ENCODE results near the gene RBM24.

RBM24 gene

GRCh38 chr6:17281100-17281496 is at the start of gene RBM24:
RBM24 (plus strand) TSS chr6:17281361; CDS start chr6:17281582, 221 bp downstream.
- H3K4me3 ChIP-seq (ENCODE audit: control insufficient read depth, low read depth, low read length) = peak within 1 kb of the TSS; percentile 92
- DNase-seq (ENCODE audit: low read depth) = no peak
- TF ChIP-seq CTCF (IDR thresholded peaks at IDR 0.05; ENCODE audit: control insufficient read depth, insufficient read depth, low read depth, low read length, missing control alignments) = peak; percentile 56

- no peak overlapping the region for H3K4me3 ChIP-seq (ENCODE audit: control insufficient read depth, low read depth, low read length)
- no peak for DNase-seq (ENCODE audit: low read depth)
- no peak for TF ChIP-seq CTCF (IDR thresholded peaks at IDR 0.05; ENCODE audit: control insufficient read depth, insufficient read depth, low read depth, low read length, missing control alignments)
Measured at GRCh38 chr6:17233531-17233930, 47.6 kb upstream of the RBM24 start.

- DNase-seq (ENCODE audit: low read depth) = no peak
Measured at GRCh38 chr6:17237246-17237645, 43.9 kb upstream of the RBM24 start.

GRCh38 chr6:17239260-17239659 is 41.9 kb upstream of the RBM24 start:
- TF ChIP-seq CTCF (IDR thresholded peaks at IDR 0.05; ENCODE audit: control insufficient read depth, insufficient read depth, low read depth, low read length, missing control alignments) = no peak
- no peak overlapping the region for H3K4me3 ChIP-seq (ENCODE audit: control insufficient read depth, low read depth, low read length)
- DNase-seq (ENCODE audit: low read depth) = no peak

More at GRCh38 chr6:17237246-17237645, 43.9 kb upstream of the RBM24 start:
- no peak overlapping the region for H3K4me3 ChIP-seq (ENCODE audit: control insufficient read depth, low read depth, low read length)
- TF ChIP-seq CTCF (IDR thresholded peaks at IDR 0.05; ENCODE audit: control insufficient read depth, insufficient read depth, low read depth, low read length, missing control alignments) = no peak

- DNase-seq (ENCODE audit: low read depth) = no peak
- no peak for TF ChIP-seq CTCF (IDR thresholded peaks at IDR 0.05; ENCODE audit: control insufficient read depth, insufficient read depth, low read depth, low read length, missing control alignments)
- no peak overlapping the region for H3K4me3 ChIP-seq (ENCODE audit: control insufficient read depth, low read depth, low read length)
Measured at GRCh38 chr6:17240803-17241500, 40.2 kb upstream of the RBM24 start.

GRCh38 chr6:17242087-17242486 is 39.1 kb upstream of the RBM24 start:
- no peak for DNase-seq (ENCODE audit: low read depth)
- no peak overlapping the region for H3K4me3 ChIP-seq (ENCODE audit: control insufficient read depth, low read depth, low read length)
- TF ChIP-seq CTCF (IDR thresholded peaks at IDR 0.05; ENCODE audit: control insufficient read depth, insufficient read depth, low read depth, low read length, missing control alignments) = no peak
